ENCODE measurements around the gene GTF2H2C.
"Not testable (repeated sequence)": the region's sequence is repeated elsewhere in the genome, so short reads cannot be mapped to it uniquely, and the experiment has no call there.

DNA sequence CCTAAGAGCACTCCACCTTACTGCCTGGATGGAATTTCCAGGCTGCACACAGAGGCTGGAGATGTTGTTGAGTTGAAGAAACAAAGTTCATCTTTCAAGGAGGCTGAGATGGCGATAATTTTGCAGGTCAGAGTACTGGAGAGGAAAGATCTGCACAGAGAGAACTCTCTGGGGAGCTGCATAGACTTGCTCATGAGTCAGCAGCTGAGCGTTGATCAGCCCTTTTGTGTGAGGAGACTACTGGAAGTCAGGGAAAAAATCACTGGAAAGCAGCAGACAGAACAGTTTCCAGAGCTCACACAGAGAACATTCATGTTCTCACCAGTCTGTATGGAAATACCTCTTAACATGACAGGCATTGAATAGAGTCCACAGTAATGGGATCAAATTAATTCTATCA is 23.4 kb downstream of the GTF2H2C start:
- TF ChIP-seq, protein P1, sequence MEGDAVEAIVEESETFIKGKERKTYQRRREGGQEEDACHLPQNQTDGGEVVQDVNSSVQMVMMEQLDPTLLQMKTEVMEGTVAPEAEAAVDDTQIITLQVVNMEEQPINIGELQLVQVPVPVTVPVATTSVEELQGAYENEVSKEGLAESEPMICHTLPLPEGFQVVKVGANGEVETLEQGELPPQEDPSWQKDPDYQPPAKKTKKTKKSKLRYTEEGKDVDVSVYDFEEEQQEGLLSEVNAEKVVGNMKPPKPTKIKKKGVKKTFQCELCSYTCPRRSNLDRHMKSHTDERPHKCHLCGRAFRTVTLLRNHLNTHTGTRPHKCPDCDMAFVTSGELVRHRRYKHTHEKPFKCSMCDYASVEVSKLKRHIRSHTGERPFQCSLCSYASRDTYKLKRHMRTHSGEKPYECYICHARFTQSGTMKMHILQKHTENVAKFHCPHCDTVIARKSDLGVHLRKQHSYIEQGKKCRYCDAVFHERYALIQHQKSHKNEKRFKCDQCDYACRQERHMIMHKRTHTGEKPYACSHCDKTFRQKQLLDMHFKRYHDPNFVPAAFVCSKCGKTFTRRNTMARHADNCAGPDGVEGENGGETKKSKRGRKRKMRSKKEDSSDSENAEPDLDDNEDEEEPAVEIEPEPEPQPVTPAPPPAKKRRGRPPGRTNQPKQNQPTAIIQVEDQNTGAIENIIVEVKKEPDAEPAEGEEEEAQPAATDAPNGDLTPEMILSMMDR (IDR thresholded peaks at IDR 0.05), result not testable (repeated sequence)
- TF ChIP-seq POLR2A (IDR thresholded peaks at IDR 0.05), result not testable (repeated sequence)

Data from lower leg skin (tissue), 3 donors.